Measurements from ENCODE around the gene TRPV6. TPM values are rescaled to one million over a fixed set of nuclear protein-coding genes. Genes with fewer than 3 reads are reported as not detected.

The TRPV6 gene
- polyA plus RNA-seq, 1 donor from 2014 or later = 0.30 TPM

GRCh38 chr7:142913566-142913965 lies 28.0 kb upstream of the TRPV6 start:
- H3K4me2 ChIP-seq (ENCODE audit: low read length) = no peak overlapping the region
- no peaks in the 10 kb centered on the region for H3K36me3 ChIP-seq (ENCODE audit: insufficient read depth, low read length)
- H3K9me3 ChIP-seq (ENCODE audit: low read length) = no peaks in the 10 kb centered on the region
- no peak overlapping the region for H3K9ac ChIP-seq (ENCODE audit: low read length)
- H4K20me1 ChIP-seq (ENCODE audit: insufficient read depth) = no peaks in the 10 kb centered on the region
- H3K4me3 ChIP-seq (ENCODE audit: low read length) = no peak overlapping the region
- no peak overlapping the region for H3K27ac ChIP-seq (ENCODE audit: low read length)
- no peak for TF ChIP-seq EZH2 (IDR thresholded peaks at IDR 0.05; ENCODE audit: borderline replicate concordance, insufficient read depth, low read length, poor library complexity, severe bottlenecking)
- TF ChIP-seq MXI1 (conservative IDR thresholded peaks at IDR 0.05; ENCODE audit: poor library complexity, severe bottlenecking) = no peak
- no peak for TF ChIP-seq TAF1 (IDR thresholded peaks at IDR 0.05; ENCODE audit: low read depth)
- TF ChIP-seq SMC3 (conservative IDR thresholded peaks at IDR 0.05; ENCODE audit: poor library complexity) = no peak
- TF ChIP-seq EP300 (conservative IDR thresholded peaks at IDR 0.05; ENCODE audit: poor library complexity, severe bottlenecking) = no peak
- no peak for TF ChIP-seq REST (IDR thresholded peaks at IDR 0.05; ENCODE audit: borderline replicate concordance)
- TF ChIP-seq CTCF (IDR thresholded peaks at IDR 0.05; ENCODE audit: poor library complexity, severe bottlenecking) = no peak
- no peak for TF ChIP-seq RAD21 (conservative IDR thresholded peaks at IDR 0.05)
- no peak for TF ChIP-seq POLR2AphosphoS5 (IDR thresholded peaks at IDR 0.05)
- no peak overlapping the region for H2AFZ ChIP-seq (ENCODE audit: low read depth, low read length)
- H3K27me3 ChIP-seq (ENCODE audit: insufficient read depth, low read depth, low read length) = no peaks in the 10 kb centered on the region
- no peaks in the 10 kb centered on the region for H3K9me2 ChIP-seq (ENCODE audit: insufficient read depth, low read length)
- H3F3A ChIP-seq (ENCODE audit: insufficient read depth, low read length, poor library complexity, severe bottlenecking) = no peaks in the 10 kb centered on the region
- no peaks in the 10 kb centered on the region for H3K79me2 ChIP-seq (replicated peaks; ENCODE audit: insufficient read depth, low read length)

GRCh38 chr7:142913051-142913450 lies 27.5 kb upstream of the TRPV6 start:
- Histone ChIP-seq H3K27me3 (ENCODE audit: insufficient read depth, low read depth, low read length) (no peaks in the 10 kb centered on the region), H4K20me1 (ENCODE audit: insufficient read depth) (no peaks in the 10 kb centered on the region), H3K9me3 (ENCODE audit: low read length) (no peaks in the 10 kb centered on the region), H3K27ac (ENCODE audit: low read length) (no peak overlapping the region), H3K4me3 (ENCODE audit: low read length) (no peak overlapping the region), H3K9me2 (ENCODE audit: insufficient read depth, low read length) (no peaks in the 10 kb centered on the region), H2AFZ (ENCODE audit: low read depth, low read length) (no peak overlapping the region), H3F3A (ENCODE audit: insufficient read depth, low read length, poor library complexity, severe bottlenecking) (no peaks in the 10 kb centered on the region), H3K4me2 (ENCODE audit: low read length) (no peak overlapping the region), H3K9ac (ENCODE audit: low read length) (no peak overlapping the region), H3K79me2 (replicated peaks; ENCODE audit: insufficient read depth, low read length) (no peaks in the 10 kb centered on the region), H3K36me3 (ENCODE audit: insufficient read depth, low read length) (no peaks in the 10 kb centered on the region)
- TF ChIP-seq SMC3 (conservative IDR thresholded peaks at IDR 0.05; ENCODE audit: poor library complexity) = no peak
- no peak for TF ChIP-seq TAF1 (IDR thresholded peaks at IDR 0.05; ENCODE audit: low read depth)
- TF ChIP-seq RAD21 (conservative IDR thresholded peaks at IDR 0.05) = no peak
- no peak for TF ChIP-seq REST (IDR thresholded peaks at IDR 0.05; ENCODE audit: borderline replicate concordance)
- no peak for TF ChIP-seq MXI1 (conservative IDR thresholded peaks at IDR 0.05; ENCODE audit: poor library complexity, severe bottlenecking)
- TF ChIP-seq POLR2AphosphoS5 (IDR thresholded peaks at IDR 0.05) = no peak
- TF ChIP-seq EZH2 (IDR thresholded peaks at IDR 0.05; ENCODE audit: borderline replicate concordance, insufficient read depth, low read length, poor library complexity, severe bottlenecking) = no peak
- no peak for TF ChIP-seq EP300 (conservative IDR thresholded peaks at IDR 0.05; ENCODE audit: poor library complexity, severe bottlenecking)
- no peak for TF ChIP-seq CTCF (IDR thresholded peaks at IDR 0.05; ENCODE audit: poor library complexity, severe bottlenecking)
